H9 (cell line): ENCODE data around the gene RCAN2. TPM values are rescaled to one million over a fixed set of nuclear protein-coding genes. Genes with fewer than 3 reads are reported as not detected.

Experiments
- DNase-seq: peaks from one replicate; pipeline ENCODE4 v3.0.0-alpha.2; 2017
- H2AFZ ChIP-seq: one replicate; pipeline ENCODE4 v1.6.1; 2013; ENCODE audit warnings: mild to moderate bottlenecking, low read length, control low read depth, moderate library complexity
- H2AK5ac ChIP-seq: 2 replicates; pipeline ENCODE4 v1.6.1; 2013; ENCODE audit warnings: low read length, control low read depth, mixed read lengths; ENCODE audit not compliant: insufficient read length
- H2BK120ac ChIP-seq: one replicate; pipeline ENCODE4 v1.6.1; 2013; ENCODE audit warnings: low read depth, mild to moderate bottlenecking, low read length, control low read depth, inconsistent platforms; ENCODE audit not compliant: poor library complexity, severe bottlenecking
- H2BK12ac ChIP-seq: 2 replicates; pipeline ENCODE4 v1.6.1; 2013; ENCODE audit warnings: low read length, control low read depth, mixed read lengths, low read depth; ENCODE audit not compliant: insufficient read length
- H2BK15ac ChIP-seq: 2 replicates; pipeline ENCODE4 v1.6.1; 2013; ENCODE audit warnings: low read depth, low read length, control low read depth
- H2BK20ac ChIP-seq: one replicate; pipeline ENCODE4 v1.6.1; 2013; ENCODE audit warnings: low read depth, mild to moderate bottlenecking, low read length, control low read depth, inconsistent platforms; ENCODE audit not compliant: poor library complexity, severe bottlenecking
- H2BK5ac ChIP-seq: 2 replicates; pipeline ENCODE4 v1.6.1; 2013; ENCODE audit warnings: low read length, control low read depth, mixed read lengths; ENCODE audit not compliant: insufficient read length
- H3K14ac ChIP-seq: 2 replicates; pipeline ENCODE4 v1.6.1; 2013; ENCODE audit warnings: low read length, control low read depth; ENCODE audit not compliant: insufficient read depth
- H3K18ac ChIP-seq: 2 replicates; pipeline ENCODE4 v1.6.1; 2013; ENCODE audit warnings: low read depth, mild to moderate bottlenecking, mixed read lengths, low read length, control low read depth; ENCODE audit not compliant: insufficient read length
- H3K23ac ChIP-seq: 2 replicates; pipeline ENCODE4 v1.6.1; 2013; ENCODE audit warnings: low read length, control low read depth, mixed read lengths, low read depth; ENCODE audit not compliant: insufficient read length
- H3K23me2 ChIP-seq: 2 replicates; pipeline ENCODE4 v1.6.1; 2013; ENCODE audit warnings: low read depth, mild to moderate bottlenecking, mixed read lengths, low read length, control low read depth; ENCODE audit not compliant: insufficient read length, poor library complexity, severe bottlenecking
- H3K27ac ChIP-seq: 2 replicates; pipeline ENCODE4 v1.5.1; 2013; ENCODE audit warnings: low read length, control low read depth, mixed read lengths, low read depth; ENCODE audit not compliant: insufficient read length
- H3K27me3 ChIP-seq: 2 replicates; pipeline ENCODE4 v1.6.1; 2013; ENCODE audit warnings: low read length, control low read depth, inconsistent platforms; ENCODE audit not compliant: insufficient read depth
- H3K4ac ChIP-seq: 2 replicates; pipeline ENCODE4 v1.6.1; 2013; ENCODE audit warnings: low read depth, mild to moderate bottlenecking, control low read depth, inconsistent platforms, low read length, moderate library complexity
- H3K4me1 ChIP-seq: 2 replicates; pipeline ENCODE4 v1.6.1; 2013; ENCODE audit warnings: low read length, control low read depth, inconsistent platforms; ENCODE audit not compliant: insufficient read depth
- H3K4me2 ChIP-seq: 2 replicates; pipeline ENCODE4 v1.6.1; 2013; ENCODE audit warnings: low read length, control low read depth, mixed read lengths; ENCODE audit not compliant: insufficient read length, insufficient read depth
- H3K56ac ChIP-seq: 2 replicates; pipeline ENCODE4 v1.6.1; 2013; ENCODE audit warnings: low read depth, mild to moderate bottlenecking, mixed read lengths, low read length, control low read depth; ENCODE audit not compliant: insufficient read length
- H3K79me1 ChIP-seq: 2 replicates; pipeline ENCODE4 v1.6.1; 2013; ENCODE audit warnings: low read depth, mild to moderate bottlenecking, moderate library complexity, low read length, control low read depth, inconsistent platforms; ENCODE audit not compliant: insufficient read depth, poor library complexity, severe bottlenecking
- H3K79me2 ChIP-seq: 2 replicates; pipeline ENCODE4 v1.6.1; 2013; ENCODE audit warnings: low read length, control low read depth, inconsistent platforms; ENCODE audit not compliant: insufficient read depth
- H3K9ac ChIP-seq: 2 replicates; pipeline ENCODE4 v1.6.1; 2013; ENCODE audit warnings: low read length, control low read depth, mixed read lengths; ENCODE audit not compliant: insufficient read length; ENCODE audit errors: extremely low read depth
- H3K9me3 ChIP-seq: one replicate; pipeline ENCODE4 v1.6.1; 2013; ENCODE audit warnings: low read depth, low read length, inconsistent platforms; ENCODE audit not compliant: control insufficient read depth
- H3T11ph ChIP-seq: one replicate; pipeline ENCODE4 v1.6.1; 2013; ENCODE audit warnings: mild to moderate bottlenecking, low read length, control low read depth, inconsistent platforms
- H4K20me1 ChIP-seq: one replicate; pipeline ENCODE4 v1.6.1; 2013; ENCODE audit not compliant: control insufficient read depth, insufficient read length, insufficient read depth
- H4K5ac ChIP-seq: 2 replicates; pipeline ENCODE4 v1.6.1; 2013; ENCODE audit warnings: low read depth, mild to moderate bottlenecking, mixed read lengths, low read length, control low read depth; ENCODE audit not compliant: insufficient read length
- H4K8ac ChIP-seq: replicated peaks from 2 replicates; pipeline ENCODE4 v1.6.1; 2013; ENCODE audit warnings: low read length, control low read depth, mixed read lengths, low read depth; ENCODE audit not compliant: insufficient read length
- H4K91ac ChIP-seq: 2 replicates; pipeline ENCODE4 v1.6.1; 2013; ENCODE audit warnings: low read depth, mild to moderate bottlenecking, moderate library complexity, mixed read lengths, low read length, control low read depth; ENCODE audit not compliant: insufficient read length
- H3K27ac Mint-ChIP-seq, 3 experiments: 2 replicates in 2 of 3; 3 replicates in 1 of 3; pipeline ENCODE4 v1.8.0; 2020 to 2021; ENCODE audit warnings: mixed read lengths in 3 of 3, mild to moderate bottlenecking in 1 of 3, moderate library complexity in 1 of 3
- H3K27me3 Mint-ChIP-seq: 2 replicates; pipeline ENCODE4 v1.8.0; 2021; ENCODE audit warnings: low read depth, mild to moderate bottlenecking, moderate library complexity, mixed read lengths
- H3K36me3 Mint-ChIP-seq, 3 experiments: 2 replicates in 2 of 3; 3 replicates in 1 of 3; pipeline ENCODE4 v1.8.0; 2020 to 2021; ENCODE audit warnings: low read depth in 3 of 3, mixed read lengths in 3 of 3; ENCODE audit not compliant: insufficient read depth in 1 of 3
- H3K4me1 Mint-ChIP-seq, 2 experiments: 2 replicates each; pipeline ENCODE4 v1.8.0; 2020; ENCODE audit warnings: mixed read lengths in 2 of 2
- H3K4me3 Mint-ChIP-seq, 2 experiments: 2 replicates in 1 of 2; 3 replicates in 1 of 2; pipeline ENCODE4 v1.8.0; 2020 to 2021; ENCODE audit warnings: mild to moderate bottlenecking in 2 of 2, mixed read lengths in 2 of 2, moderate library complexity in 1 of 2
- H3K9me3 Mint-ChIP-seq, 2 experiments: 2 replicates in 1 of 2; 3 replicates in 1 of 2; pipeline ENCODE4 v1.8.0; 2020; ENCODE audit warnings: mild to moderate bottlenecking in 2 of 2, mixed read lengths in 2 of 2, moderate library complexity in 1 of 2
- CTCF ChIP-seq: fragments of 200-600 bp; sonication (generic); conservative IDR thresholded peaks from 3 replicates; pipeline ENCODE4 v1.8.0; 2021; ENCODE audit warnings: antibody characterized with exemption, mild to moderate bottlenecking
- WGBS: extraction: QIAGEN DNeasy Blood & Tissue Kit; methylation state at CpG from one replicate; pipeline ENCODE4 v1.1.7; 2013; ENCODE audit warnings: missing lambda C conversion rate, low lambda C conversion rate, mixed read lengths; ENCODE audit not compliant: insufficient read length; ENCODE audit errors: extremely low coverage; 5-methylcytosine and 5-hydroxymethylcytosine counted together
- total RNA-seq: library from RNA; stranded (reverse); gene quantifications from 2 replicates; pipeline ENCODE4 v1.2.1, GENCODE V29; 2021

RCAN2 gene
- total RNA-seq, 1 experiment from 2014 or later = 3.0 TPM

GRCh38 chr6:46414398-46414797, 76.9 kb downstream of the RCAN2 start:
- Histone ChIP-seq H3K9ac (no peak overlapping the region), H3K4ac (no peak overlapping the region), H2BK5ac (no peak overlapping the region), H4K8ac (no peak overlapping the region), H3K27ac (no peak overlapping the region), H2BK120ac (no peak overlapping the region), H2BK12ac (no peak overlapping the region), H3T11ph (no peak overlapping the region), H3K18ac (no peak overlapping the region), H3K79me2 (no peaks in the 10 kb centered on the region), H3K56ac (no peak overlapping the region), H3K4me2 (no peak overlapping the region), H2BK15ac (no peak overlapping the region), H3K27me3 (no peaks in the 10 kb centered on the region), H3K23ac (no peak overlapping the region), H3K79me1 (no peaks in the 10 kb centered on the region), H4K5ac (no peak overlapping the region), H4K91ac (no peak overlapping the region), H3K23me2 (no peaks in the 10 kb centered on the region), H2BK20ac (no peak overlapping the region), H2AK5ac (no peak overlapping the region), H2AFZ (no peak overlapping the region), H3K9me3 (no peaks in the 10 kb centered on the region), H3K14ac (no peak overlapping the region), H4K20me1 (no peaks in the 10 kb centered on the region), H3K4me1 (no peaks in the 10 kb centered on the region)
- H3K4me3 Mint-ChIP-seq = no peak overlapping the region
- no peaks in the 10 kb centered on the region for H3K4me1 Mint-ChIP-seq
- no peak for TF ChIP-seq CTCF
- no peaks in the 10 kb centered on the region for H3K36me3 Mint-ChIP-seq
- no peak overlapping the region for H3K27ac Mint-ChIP-seq
- no CpG with 5 or more reads among the region's 1 CpG for WGBS
- no peak for DNase-seq
- H3K27me3 Mint-ChIP-seq = no peaks in the 10 kb centered on the region
- H3K9me3 Mint-ChIP-seq = no peaks in the 10 kb centered on the region
